ENCODE measurements around the gene PI4KA.

DNA sequence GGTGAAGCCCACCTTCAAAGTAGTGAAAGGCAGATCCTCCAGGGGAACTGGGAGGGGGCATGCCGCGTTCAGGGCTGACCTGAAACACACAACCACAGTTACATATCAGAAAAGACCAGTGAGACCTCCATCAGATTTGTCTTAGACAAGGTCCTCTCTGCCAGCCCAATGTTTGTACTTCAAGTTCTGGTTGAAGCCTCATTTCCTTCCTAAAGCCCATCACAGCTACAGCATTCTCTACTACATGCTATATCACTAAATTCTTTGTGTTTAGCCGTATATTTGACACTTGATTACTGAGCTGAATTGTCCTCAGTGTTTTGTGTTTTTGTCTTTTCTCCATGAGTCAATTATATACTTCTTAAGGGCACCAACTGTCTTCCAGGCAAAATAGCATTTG, 40.1 kb downstream of the PI4KA start:
- TF ChIP-seq, protein P1, sequence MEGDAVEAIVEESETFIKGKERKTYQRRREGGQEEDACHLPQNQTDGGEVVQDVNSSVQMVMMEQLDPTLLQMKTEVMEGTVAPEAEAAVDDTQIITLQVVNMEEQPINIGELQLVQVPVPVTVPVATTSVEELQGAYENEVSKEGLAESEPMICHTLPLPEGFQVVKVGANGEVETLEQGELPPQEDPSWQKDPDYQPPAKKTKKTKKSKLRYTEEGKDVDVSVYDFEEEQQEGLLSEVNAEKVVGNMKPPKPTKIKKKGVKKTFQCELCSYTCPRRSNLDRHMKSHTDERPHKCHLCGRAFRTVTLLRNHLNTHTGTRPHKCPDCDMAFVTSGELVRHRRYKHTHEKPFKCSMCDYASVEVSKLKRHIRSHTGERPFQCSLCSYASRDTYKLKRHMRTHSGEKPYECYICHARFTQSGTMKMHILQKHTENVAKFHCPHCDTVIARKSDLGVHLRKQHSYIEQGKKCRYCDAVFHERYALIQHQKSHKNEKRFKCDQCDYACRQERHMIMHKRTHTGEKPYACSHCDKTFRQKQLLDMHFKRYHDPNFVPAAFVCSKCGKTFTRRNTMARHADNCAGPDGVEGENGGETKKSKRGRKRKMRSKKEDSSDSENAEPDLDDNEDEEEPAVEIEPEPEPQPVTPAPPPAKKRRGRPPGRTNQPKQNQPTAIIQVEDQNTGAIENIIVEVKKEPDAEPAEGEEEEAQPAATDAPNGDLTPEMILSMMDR (IDR thresholded peaks at IDR 0.05): no peak
- TF ChIP-seq POLR2AphosphoS5 (IDR thresholded peaks at IDR 0.05) (no peak), EP300 (IDR thresholded peaks at IDR 0.05) (no peak)

Data from stomach (tissue), 4 donors.